T-helper 1 cell (primary cell): ENCODE data around the gene TYSND1.
"Not testable (repeated sequence)": the region's sequence is repeated elsewhere in the genome, so short reads cannot be mapped to it uniquely, and the experiment has no call there.

Source experiments
- DNase-seq, 5 donors: peaks; one replicate each; pipeline ENCODE4 v3.0.0-alpha.2; 2012 to 2020

Gene TYSND1

DNA sequence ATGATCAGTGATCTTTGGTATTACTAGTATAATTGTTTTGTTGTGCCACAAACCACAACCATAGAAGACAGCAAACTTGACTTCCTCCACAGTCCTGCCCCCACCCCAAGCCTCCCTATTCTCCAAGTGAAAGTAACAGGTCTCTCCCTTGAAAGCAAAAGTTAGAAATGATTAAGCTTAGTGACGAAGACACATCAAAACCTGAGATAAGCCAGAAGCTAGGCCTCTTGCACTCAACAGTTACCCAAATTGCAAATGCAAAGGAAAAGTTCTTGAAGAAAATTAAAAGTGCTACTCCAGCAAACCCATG lies 16.3 kb upstream of the TYSND1 start:
- peak in 2 of 5 donors; percentile 32 to 77 for DNase-seq

DNA sequence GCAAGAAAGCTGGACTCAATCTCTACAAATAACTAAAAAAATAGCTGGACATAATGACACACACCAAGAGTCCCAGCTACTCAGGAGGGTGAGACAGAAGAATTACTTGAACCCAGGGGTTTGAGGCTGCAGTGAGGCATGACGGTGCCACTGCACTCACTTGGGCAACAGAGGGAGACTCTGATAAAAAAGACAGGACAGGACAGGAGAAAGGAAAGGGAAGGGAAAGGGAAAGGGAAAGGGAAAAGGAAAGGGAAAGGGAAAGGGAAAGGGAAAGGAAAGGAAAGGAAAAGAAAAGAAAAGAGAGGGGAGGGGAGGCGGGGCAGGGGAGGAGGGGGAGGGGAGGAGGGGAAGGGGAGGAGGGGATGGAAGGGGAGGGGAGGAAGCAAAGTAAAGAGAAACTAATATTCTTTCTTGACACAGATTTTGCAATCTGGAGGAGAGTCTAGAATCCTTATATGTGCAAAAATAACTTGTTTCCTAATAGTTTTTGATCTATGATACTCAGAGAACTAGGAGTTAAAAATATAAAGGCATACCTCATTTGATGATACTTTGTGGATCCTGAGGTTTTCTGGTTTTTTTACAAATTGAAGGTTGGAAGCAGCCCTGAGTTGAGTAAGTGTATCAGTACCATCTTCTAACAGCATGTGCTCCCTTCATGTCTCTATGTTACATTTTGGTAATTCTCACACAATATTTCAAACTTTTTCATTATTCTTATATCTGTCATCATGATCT lies 15.8 kb upstream of the TYSND1 start:
- no peak for DNase-seq

DNA sequence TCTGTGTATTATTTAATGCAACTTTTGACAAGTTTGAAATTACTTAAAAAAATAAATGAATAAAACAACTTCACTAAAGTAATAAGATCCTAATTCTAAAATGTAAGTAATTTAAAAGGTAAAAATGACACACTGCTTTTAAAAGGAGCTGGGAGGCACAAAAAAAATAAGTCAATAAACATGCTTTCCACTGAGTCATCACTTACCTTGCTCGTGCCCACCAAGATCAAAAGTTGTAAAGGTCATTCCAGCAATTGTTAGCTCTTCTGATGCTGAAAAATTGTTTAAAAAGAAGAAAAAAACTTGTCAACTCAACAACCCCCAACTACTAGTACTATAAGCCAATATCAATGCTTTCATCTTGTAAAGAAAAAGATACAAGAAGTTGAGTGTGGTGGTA lies 14.3 kb upstream of the TYSND1 start:
- no peak for DNase-seq

DNA sequence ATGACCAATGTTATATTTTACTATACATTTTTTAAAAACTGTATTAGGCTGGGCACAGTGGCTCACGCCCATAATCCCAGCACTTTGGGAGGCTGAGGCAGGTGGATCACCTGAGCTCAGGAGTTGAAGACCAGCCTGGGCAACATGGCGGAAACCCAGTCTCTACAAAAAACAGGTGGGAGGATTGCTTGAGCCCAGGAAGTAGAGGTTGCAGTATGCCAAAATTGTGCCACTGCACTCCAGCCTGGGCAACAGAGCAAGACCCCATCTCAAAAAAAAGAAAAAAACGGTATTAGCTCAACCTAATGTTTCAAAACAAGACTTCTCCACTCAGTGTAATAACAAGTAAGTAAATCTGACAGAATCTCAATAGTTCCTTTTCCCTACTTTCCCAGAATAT lies 12.9 kb upstream of the TYSND1 start:
- DNase-seq, result not testable (repeated sequence)

DNA sequence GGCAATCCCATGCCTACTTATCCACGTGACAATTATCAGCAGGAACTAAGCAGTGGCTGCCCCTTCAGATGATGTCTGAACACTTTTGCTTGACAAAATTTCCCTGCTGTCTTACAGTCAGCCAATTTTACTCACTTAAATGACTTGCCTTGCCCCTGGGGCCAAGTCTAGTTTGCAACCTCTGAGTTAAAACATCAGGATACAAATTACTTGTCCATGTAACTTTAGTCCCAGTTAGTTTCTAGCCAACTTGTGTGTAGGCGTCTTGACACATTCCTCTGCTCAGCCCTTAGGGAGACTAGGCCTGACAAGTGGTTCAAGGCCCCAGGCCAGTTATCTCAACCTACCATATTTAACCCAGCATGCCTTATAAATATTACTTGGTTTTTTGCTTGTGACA lies 11.6 kb upstream of the TYSND1 start:
- DNase-seq, result no peak

DNA sequence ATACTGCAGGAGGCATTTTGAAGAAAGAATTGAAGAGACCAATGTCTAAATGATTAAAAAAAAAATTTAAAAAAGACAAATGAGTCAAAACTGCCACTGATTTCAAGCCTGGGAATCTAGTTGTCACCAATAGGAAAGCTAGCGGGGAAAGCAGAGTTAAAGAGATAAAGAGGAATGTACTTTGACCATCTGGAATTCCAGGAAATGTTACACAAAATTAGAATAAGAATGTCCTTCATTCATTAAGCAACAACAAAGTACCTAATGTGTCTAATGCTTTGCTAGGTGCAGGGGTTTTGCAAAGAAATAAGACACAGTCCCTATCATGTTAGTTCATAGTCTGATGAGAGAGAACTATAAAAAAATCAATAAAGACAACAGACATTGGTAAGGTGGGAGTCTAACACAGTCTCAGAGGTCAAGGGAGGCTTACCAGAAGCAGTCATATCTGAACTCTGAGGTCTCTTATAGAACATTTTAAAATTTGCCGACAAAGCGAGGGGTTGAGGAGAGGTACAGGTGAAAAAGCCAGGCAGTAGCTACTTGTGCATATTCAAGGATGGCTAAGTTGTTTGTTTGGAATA lies 8.8 kb upstream of the TYSND1 start:
- DNase-seq, result no peak

DNA sequence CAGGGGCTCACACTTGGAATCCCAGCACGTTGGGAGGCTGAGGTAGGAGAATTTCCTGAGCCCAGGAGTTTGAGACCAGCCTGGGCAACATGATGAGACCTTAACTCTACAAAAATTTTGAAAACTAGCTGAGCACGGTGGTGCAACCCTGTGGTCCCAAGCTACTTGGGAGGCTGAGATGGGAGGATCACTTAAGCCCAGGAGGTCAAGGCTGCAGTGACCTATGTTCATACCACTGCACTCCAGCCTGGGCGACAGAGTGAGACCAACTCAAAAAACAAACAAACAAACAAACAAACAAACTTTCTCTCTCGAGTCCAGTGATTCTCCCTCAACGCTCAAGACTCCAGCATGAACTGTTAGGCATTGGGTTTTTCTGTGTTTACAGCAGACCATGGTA lies 2.0 kb upstream of the TYSND1 start:
- no peak for DNase-seq

DNA sequence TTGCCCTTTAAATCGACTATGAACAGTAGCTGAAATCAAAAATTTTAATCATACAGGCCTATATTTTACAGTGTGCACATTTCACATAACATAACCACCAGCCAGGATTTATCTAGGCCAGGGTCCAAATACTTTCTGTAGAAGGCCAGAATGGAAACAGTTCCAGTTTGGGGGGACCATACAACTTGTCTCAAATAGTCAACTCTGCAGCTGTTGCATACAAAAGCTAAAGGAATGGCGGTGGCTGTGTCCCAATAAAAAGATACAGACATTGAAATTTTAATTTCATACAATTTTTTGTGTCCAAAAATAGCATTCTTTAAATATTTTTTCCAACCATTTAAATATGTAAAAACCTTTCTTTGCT lies 742 bp upstream of the TYSND1 start:
- no peak for DNase-seq

DNA sequence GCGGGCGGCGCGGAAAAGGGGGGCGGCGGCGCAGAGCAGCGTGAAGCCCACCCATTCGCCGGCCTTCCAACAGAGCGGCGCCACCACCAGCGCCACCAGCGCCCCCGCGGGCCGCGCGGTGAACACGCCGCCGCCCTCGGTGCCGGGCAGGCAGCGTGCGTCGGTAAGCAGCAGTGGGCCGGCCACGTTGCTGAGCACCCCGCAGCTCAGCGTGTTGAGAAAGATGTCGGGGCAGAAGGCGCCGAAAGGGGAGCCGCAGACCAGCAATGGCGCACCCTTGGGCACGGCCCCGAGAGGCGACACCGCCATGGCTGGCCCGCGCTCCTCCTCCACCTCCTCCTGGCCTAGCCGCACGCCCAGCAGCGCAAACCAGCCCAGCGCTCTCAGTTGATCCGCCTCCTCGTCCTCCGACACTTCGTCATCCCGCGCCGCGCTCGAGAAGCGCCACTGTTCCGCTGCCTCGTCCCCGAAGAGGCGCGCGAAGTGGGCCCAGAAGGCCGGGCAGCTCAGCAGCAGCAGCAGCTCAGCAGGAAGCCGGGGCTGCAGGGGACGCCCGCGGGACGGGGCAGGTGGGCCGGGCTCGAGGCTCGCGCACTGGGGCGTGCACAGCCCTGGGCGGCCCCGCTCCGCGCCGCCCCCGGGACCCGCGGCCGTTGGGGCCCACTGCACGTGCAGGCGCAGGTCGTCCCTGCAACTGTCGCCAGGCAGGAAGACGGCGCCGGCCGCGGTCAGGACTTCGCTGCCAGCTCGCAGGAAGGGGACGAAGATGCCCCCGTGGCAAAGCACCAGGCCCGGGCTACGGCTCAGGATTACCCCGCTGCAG lies 623 bp downstream of the TYSND1 start:
- DNase-seq, result peak; percentile 57 to 74 (median 70)

DNA sequence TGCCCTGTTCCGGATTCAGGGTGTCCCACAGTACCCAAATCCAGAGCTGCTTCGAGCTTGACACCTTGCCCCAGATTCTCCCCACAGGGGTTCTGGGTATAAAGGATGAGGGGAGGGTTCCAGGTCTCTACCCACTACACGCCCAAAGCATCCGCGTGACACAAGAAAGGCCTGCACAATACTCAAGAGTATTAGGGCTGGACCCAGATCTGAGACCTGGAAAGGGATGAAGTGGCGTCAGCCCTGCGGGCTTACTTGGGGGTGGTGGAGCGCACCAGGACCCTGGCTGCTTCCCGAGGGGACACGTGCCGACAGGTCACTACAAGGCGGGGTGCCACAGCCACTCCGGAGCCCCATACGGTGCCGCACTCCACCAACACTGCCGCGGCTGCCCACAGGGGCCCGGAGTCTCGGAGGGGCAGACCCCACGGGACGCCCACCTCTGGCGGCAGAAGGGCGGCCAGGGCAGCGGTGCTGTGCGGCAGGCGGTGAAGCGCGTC lies 1.3 kb downstream of the TYSND1 start:
- peak in 1 of 5 donors; percentile 26 for DNase-seq

DNA sequence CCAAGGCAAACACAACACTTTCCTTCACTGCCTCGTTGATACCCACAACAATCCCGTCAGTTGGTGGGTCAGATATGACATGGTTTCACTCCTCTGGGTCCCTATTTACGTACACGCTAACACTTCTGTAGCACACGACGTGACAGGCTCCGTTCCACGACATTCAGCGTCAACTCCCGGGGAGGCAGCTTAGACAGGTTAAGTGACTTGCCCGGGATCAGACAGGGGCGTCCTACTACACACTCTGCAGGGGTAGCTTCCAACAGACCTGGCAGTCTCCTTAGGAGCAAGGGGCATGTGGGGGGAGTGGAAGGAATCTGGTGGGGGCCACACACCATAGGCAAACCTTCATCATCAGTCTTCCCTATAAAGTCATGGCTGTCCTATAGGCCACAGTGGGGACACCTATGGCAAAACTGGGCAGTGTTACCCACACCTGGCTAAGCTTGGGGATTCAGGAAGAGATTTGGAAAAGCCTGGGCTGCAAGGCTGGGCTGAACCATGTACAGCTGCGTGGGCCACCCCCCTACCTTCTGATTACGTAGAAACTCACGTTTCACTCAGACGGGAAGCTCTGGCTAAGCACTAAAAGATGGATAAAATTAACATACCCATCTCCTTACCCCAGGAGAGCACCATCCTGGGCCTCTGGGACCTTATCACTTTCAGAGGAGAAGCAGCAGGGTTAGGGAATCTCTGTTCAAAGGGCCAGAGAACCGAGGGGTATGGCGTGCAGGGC lies 2.0 kb downstream of the TYSND1 start:
- no peak for DNase-seq

DNA sequence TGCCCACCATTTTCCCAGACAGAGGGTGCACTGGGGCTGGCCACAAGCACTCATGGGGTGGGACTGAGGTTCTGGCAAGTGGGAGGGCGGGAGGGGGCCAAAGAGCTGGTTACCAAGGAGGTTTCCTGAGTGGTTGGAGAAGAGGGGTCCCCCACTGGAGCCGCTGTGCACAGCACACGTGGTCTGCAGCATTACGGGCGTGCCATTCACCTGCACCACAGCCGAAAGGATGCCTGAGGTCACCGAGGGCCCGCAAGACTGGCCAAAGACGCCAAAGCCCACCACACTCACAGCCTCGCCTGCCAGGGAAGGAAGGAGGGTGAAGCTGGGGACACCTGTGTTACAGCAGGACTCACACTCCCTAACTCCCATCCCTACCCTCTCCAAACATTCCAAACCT lies 3.9 kb downstream of the TYSND1 start:
- no peak for DNase-seq

DNA sequence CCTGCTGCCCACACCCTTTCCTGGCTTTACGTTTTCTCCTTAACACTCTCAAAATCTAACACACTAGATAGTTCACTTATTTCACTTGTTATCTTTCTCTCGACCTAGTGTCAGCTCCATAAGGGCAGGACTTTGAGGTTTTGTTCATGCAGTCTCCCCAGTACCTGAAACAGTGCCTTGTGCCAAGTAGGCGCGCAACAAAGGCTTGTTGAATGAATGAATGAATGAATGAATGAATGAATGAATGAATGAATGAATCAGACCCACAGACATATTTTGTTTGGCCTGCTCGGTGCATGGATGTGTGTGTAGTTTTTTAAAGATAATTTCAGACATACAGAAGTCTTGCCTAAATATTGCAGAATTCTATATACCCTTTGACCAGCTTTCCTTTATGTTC lies 6.2 kb downstream of the TYSND1 start:
- DNase-seq, result no peak

DNA sequence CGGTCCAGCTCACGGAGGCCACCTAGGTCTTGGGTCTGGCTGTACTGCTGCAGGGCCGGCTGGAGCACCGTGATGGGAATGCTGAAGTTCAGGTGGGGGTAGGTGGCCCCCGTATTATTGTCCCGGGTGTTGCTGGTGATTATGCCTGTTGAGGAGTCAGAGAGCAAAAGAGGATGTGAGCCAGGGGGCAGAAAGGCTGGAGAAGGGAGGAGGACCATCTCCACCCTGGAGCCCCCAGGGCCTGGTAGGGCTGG lies 6.6 kb downstream of the TYSND1 start:
- DNase-seq, result no peak

DNA sequence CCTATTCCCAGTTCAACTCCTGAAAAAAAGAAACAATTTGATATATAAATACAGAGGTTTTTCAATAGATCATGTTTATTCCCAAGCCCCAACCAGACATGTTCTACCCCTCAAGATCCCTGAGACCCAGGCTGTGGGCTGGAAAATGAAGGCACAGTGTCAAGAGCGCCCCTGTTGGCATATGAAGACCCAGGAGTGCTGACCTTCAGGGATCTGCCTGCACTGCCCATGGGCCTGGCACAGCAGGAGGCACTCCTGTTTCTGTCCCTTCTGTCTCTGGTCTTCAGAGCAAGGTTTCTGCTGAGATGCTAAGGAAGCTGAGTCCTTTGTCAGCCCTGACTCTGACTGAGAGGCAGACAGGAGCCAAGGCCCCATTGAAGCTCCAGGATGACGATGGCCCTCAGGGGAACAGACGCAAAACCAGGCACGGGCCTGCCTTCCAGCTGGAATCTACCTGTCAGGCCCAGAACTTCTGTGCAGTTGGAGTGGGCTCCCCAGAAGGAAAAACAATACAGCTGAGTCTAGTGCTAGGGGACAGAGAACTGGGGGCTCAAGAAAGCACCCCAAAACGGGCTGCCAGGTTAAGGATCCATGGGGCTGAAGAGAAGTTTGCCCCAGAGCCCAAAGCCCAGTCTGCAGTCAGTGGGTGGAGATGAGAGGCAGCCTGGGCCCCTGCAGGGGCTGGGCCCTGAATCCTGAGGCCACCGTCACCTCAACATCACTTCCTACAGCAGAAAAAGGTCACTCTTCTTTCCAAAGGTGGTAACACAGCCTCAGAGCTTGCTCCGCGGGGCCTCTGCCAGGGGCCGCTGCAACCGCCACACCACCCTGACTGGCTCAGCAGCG lies 7.1 kb downstream of the TYSND1 start:
- no peak for DNase-seq

DNA sequence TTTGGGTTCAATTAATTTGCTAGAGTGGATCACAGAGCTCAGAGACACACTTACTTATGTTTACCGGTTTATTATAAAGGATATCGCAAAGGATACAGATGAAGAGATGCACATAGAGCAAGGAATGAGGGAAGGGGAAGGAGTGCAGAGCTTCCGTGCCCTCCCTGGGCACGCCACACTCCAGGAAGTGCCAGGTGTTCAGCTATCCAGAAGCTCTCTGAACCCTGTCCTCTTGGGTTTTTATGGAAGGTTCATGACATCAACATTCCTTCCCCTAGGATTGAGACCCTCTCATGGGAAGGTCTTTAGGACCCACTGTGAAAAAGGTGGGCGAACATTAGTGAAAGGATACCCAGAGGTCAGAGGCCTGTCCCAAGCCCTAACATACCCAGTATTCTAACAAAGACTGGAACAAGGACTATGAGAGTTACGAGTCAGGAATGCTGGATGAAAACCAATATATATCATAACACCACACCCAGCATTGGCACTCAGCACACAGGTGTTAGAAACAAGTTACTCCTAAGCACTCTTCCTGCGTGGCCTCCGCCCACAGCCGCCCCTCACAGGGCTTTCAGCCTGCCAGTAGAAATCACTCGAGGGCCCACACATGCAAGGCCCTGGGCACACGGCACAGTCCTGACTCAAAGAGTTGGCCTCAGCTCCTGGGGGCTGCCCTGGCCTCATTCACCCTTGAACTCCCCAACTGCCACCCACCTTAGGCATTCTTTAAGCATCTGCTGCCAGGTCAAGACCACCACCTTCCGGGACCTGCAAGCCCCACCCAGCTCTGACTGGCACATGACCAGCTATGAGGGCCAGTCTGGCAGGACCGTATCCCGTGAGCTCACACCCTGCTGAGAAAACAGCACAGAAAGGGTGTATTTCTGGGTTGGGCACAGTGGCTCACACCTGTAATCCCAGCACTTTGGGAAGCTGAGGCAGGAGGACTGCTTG lies 8.3 kb downstream of the TYSND1 start:
- DNase-seq, result no peak

DNA sequence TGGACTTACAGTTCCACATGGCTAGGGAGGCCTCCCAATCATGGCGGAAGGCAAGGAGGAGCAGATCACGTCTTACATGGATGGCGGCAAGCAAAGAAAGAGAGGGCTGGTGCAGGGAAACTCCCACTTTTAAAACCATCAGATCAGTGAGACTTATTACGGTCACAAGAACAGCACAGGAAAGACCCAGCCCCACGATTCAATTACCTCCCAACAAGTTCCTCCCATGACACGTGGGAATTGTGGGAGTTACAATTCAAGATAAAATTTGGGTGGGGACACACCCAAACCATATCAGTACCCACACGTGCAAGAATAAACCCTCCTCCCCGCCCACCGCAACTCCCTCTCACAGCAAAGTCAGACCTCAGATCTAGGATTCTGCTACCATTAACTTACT lies 9.4 kb downstream of the TYSND1 start:
- no peak for DNase-seq

DNA sequence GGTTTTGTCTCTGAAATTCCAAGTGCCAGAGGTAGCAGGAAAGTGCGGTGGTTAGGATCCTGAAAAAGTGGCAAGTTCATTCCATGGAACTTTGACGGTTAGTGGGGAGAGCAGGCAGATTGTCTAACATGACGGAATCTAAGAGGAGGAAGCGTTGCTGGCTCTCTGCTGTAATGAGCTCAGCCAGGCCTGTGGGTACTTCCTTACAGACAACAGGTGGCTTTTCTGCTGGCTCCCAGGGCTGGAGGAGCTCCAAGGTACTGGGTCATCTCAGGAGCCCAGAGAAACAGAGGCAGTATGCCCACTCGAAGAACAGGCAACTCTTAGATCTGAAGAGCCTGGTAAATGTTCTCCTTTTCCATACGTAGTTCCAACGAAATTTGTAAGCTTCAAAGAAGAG lies 10.8 kb downstream of the TYSND1 start:
- DNase-seq, result no peak

DNA sequence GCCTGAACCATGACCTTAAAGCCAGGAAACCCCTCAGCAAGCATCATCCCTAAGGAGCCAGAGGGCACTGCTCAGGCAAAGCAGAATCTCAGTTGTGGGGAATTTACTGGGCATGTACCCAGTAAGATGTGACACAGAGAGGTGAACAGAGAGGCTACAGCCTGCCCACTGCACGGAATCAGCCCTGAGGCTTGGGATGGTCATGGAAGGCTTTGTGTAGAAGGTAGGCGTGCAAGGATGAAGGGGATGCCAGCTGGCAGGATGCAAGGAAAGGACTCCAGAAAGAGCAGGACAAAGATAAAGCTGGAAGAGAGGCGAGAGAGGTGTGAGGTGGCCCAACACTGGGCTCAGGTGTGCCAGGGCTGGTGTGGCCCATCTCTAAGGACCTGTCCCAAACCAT lies 11.5 kb downstream of the TYSND1 start:
- DNase-seq, result no peak

DNA sequence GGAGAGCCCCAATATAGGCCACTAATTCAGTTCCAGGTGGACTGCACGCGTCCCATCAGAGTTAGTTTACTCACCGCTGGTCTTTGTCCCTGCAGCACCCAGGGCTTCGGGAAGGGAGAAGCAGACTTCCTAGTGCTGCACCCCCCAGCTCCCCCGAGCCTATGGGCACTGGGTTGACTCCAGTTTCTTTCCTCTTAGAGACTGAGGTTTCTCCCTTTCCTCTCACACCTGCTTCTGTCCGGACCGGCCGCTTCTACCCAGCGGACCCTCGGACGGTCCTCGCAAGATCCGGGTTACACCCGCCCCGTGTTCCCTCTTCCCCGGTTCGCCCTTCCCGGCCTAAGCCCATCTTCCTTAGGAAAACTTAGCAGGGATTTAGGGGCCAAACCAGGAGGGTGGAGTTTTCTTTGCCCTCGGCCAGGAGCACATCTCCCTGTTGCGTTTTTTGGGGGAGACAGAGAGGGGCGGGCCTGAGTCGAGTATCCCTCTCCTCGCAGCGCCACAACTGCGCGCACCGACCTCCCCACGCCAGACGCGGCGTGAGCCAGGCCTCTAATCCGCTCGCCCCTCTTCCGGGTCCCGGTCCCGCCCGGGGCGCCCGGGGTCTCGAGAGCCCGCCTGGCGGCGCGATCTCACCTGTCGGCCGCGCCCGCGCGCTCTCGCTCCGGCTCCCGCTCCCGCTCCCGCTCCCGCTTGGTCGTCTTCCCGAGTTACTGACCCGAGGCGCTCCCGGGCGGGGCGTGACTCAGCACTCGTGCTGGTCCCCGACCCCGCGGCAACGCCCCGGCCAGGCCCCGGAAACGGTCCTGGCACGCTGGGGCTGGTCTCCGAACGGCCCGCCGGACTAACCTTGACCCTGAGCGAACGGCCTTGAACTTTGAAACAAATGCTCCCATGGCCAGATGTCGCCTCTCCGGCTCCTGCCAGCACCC lies 14.1 kb downstream of the TYSND1 start, which contains the start of gene AIFM2:
Gene AIFM2 (minus strand): TSS at position 728 of the 932 bp plus-strand sequence. CDS start 8,741 bp downstream, outside the sequence.
- DNase-seq, result peak in 3 of 5 donors; percentile 7 to 21 (median 17)
